Stimulated activated naive CD8-positive, alpha-beta T cell treated with anti-CD3 and anti-CD28 coated beads, Interleukin-15, Interleukin-2, amounts not matched to agents 100 ng/mL and 50 ng/mL, for 24 hours (primary cell): Measurements from ENCODE around the gene PIP4K2C.

Source experiments
- H3K27ac Mint-ChIP-seq: one replicate; pipeline ENCODE4 v1.8.0; 2021; ENCODE audit warnings: mild to moderate bottlenecking, mixed read lengths
- H3K27me3 Mint-ChIP-seq: one replicate; pipeline ENCODE4 v1.8.0; 2021; ENCODE audit warnings: mixed read lengths
- H3K36me3 Mint-ChIP-seq: one replicate; pipeline ENCODE4 v1.8.0; 2021; ENCODE audit warnings: low read depth, mixed read lengths
- H3K4me1 Mint-ChIP-seq: one replicate; pipeline ENCODE4 v1.8.0; 2021; ENCODE audit warnings: low read depth, mixed read lengths
- H3K4me3 Mint-ChIP-seq: one replicate; pipeline ENCODE4 v1.8.0; 2021; ENCODE audit warnings: mild to moderate bottlenecking, mixed read lengths
- H3K9me3 Mint-ChIP-seq: one replicate; pipeline ENCODE4 v1.8.0; 2021; ENCODE audit warnings: mixed read lengths

The PIP4K2C gene

DNA sequence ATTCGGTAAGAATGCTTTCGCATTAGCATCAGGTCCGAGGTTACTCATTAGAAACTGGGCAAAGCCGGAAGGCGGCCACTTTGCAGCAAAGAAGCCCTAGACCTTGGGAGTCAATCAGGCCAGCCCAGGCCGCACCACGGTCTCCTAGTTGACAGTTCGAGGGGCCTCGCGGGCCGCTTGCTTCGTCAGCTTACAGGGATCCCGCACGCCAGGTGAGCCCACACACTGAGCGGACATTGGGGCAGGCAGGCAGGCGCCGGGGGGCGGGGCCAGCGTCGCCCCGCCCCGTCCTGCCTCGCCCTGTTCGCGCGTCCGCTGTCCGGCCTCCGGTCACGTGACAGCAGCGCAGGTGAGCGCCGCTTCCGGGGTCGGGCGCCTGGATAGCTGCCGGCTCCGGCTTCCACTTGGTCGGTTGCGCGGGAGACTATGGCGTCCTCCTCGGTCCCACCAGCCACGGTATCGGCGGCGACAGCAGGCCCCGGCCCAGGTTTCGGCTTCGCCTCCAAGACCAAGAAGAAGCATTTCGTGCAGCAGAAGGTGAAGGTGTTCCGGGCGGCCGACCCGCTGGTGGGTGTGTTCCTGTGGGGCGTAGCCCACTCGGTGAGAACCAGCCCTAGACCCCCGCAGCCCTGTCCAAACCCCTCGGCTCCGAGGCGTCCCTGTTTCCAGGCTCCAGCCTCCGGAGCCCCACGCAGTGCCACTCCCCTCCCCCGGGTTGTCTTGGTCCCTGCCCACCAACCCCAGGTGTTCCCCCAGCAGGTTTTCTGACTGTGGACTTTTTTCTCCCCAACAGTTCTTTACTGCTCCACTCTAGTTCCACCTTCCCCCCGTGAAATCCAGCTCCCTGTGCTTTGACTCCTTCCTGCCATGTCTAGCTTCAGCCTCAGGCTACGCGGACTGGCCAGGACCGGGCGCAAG, at the start of gene PIP4K2C:
Gene PIP4K2C, plus strand, starts transcription at position 329 of the 918 bp plus-strand sequence. Its CDS starts 98 bp downstream, at position 427.
- Mint-ChIP-seq H3K9me3 (no peaks in the 10 kb centered on the region), H3K4me3 (peak within 1 kb of the TSS; percentile 89), H3K27ac (peak within 1 kb of the TSS; percentile 80), H3K27me3 (no peaks in the 10 kb centered on the region), H3K4me1 (peaks cover 19% of the 10 kb centered on the region), H3K36me3 (peaks cover 10% of the 10 kb centered on the region)

DNA sequence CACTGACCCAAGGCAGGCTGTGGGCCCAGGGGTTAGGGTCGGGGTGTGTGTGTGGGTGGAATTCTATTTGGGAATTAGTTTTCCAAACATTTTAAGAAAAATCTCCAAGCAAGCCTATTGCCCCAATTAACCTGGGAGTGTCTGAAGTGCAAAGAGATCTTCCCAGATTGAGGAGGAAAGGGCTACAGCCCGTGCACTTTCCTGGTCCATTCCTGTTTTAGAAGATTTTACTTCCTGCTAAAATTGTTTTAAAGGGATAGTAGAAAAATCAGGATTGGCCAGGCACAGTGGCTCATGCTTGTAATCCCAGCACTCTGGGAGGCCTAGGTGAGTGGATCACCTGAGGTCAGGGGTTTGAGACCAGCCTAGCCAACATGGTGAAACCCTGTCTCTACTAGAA, 49.3 kb upstream of the PIP4K2C start:
- Mint-ChIP-seq H3K36me3 (peaks cover 53% of the 10 kb centered on the region), H3K4me3 (no peak overlapping the region), H3K27ac (no peak overlapping the region), H3K9me3 (no peaks in the 10 kb centered on the region), H3K27me3 (no peaks in the 10 kb centered on the region), H3K4me1 (peaks cover 22% of the 10 kb centered on the region)

DNA sequence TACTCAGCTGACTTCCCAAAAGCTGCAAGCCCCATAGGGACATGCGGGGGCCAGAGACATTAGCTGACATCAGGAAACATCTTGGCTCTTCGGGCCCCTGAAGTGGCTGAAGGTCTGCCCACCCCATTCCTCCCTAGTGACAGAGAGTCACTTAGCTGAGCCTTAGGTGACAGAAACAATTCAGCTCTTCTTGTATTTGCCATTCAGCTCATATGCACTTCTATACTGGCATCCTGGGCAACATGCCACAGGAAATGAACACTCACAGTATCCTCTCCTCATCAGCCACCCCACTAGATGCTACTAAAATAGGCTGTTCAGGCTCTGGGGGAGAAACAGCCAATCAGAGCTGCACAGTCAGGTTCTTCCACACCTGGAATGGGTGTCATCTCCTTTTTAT, 47.4 kb upstream of the PIP4K2C start:
- Mint-ChIP-seq H3K27me3 (no peaks in the 10 kb centered on the region), H3K4me3 (no peak overlapping the region), H3K27ac (no peak overlapping the region), H3K36me3 (peaks cover 44% of the 10 kb centered on the region), H3K4me1 (peaks cover 30% of the 10 kb centered on the region), H3K9me3 (no peaks in the 10 kb centered on the region)

DNA sequence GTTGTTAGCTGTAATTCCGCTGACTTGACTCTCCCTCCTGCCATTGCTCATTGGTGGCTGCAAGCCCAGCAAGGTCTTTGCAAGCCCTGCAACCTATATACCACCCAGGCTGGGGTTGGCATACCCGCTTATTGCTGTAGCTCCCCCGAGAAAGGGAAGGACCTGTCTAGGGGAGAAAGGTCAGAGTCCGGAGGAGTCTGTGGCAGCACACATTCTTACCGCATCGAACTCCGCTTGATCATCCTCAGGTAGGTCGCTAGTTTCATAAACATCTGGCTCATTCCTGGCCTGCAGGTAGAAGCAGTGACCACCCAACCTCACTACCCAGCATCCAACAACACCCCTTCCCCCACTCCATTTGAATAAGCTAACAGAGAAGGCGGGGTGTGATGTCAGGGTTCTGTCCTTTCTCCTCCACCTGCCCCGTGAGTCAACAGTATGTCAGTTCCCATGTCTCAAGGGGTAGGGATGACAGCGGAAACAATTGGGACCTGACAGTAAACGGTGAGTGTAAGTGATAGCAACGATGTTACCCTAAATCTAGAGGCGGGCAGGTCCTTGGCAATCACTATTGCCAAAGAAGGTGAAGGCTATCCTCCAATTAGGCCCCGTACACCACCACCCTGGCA, 45.1 kb upstream of the PIP4K2C start:
- peaks cover 9% of the 10 kb centered on the region for H3K27me3 Mint-ChIP-seq
- H3K27ac Mint-ChIP-seq = peak overlapping the region; percentile 95
- peaks cover 38% of the 10 kb centered on the region for H3K4me1 Mint-ChIP-seq
- H3K36me3 Mint-ChIP-seq = peaks cover 25% of the 10 kb centered on the region
- H3K4me3 Mint-ChIP-seq = peak overlapping the region; percentile 95
- no peaks in the 10 kb centered on the region for H3K9me3 Mint-ChIP-seq

DNA sequence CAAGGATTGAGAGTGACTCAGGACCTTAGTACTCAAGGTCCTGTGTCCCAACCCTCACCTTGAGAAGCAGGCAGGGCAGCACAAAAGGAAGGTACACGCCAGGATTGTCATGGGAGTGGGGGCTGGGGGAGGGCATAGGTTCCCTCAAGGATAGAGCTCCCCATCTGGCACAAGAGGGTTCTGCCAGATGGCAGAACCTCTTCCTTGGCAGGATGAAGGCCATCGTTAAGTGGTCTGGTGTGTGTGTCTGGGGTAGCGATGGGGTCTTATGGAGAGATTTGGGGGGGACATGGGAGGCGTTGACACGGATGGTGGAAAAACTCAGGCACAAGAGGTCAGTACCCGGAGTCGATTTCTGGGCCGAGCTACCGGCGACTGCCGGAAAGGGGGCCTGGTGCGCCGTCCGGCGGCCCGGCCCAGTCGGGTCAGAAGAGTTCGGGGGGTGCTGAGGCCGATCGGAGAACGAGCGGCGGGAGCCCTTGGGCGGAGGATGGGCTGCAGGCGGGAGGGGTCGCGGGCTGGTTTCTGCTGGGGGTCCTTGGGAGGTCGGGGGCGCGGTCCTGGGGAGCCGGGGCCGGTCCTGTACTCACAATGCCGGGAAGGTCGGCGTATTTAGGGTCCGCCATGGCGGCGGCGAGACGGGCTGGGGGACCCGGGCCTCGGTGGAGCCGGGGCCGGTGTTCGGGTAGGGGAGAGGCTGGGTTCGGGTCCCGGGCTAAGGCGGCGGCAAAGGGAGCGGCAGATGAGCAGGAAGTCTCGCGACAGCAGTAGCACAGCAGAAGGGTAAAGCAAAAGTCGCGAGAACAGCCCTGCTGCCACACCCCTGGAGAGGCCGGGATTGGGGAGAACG, 44.3 kb upstream of the PIP4K2C start, which contains the start of gene DCTN2:
Gene DCTN2, minus strand, starts transcription at position 755 of the 850 bp plus-strand sequence. Its CDS starts 129 bp downstream, at position 626.
- H3K27ac Mint-ChIP-seq = peak within 1 kb of the TSS; percentile 95
- peaks cover 20% of the 10 kb centered on the region for H3K36me3 Mint-ChIP-seq
- peaks cover 9% of the 10 kb centered on the region for H3K27me3 Mint-ChIP-seq
- no peaks in the 10 kb centered on the region for H3K9me3 Mint-ChIP-seq
- H3K4me1 Mint-ChIP-seq = peaks cover 38% of the 10 kb centered on the region
- peak within 1 kb of the TSS; percentile 95 for H3K4me3 Mint-ChIP-seq

DNA sequence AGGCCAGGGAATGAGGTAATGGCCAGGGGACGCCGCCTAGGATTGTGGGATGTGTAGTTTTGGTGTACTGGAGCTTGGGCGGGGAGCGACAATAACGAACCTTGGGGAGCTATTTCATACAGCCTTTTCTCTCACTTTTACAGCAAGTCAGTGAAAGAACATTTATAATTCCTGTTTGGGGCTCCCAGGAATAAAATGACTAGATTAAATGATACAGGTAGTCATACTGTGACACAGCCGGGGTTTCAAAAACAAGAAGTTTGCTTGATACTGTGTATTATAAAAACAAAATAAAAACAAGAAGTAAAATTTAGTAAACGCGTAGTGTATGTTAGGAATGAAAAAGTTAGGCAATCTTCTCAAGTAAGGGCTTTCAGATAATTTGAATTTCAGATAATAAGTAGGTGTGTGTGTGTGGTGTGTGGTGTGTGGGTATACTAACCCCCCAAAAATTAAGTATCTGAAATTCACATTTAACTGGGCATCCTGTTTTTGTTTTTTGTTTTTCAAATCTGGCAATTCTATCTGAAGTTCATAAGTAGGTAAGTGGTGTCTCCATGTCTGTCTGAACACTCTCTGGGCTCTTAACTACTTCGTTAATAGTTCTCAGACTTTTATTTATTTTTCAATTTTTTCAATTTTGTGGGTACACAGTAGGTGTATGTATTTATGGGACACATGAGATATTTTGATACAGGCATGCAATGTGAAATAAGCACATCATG, 43.5 kb upstream of the PIP4K2C start:
- Mint-ChIP-seq H3K9me3 (no peaks in the 10 kb centered on the region), H3K36me3 (peaks cover 20% of the 10 kb centered on the region), H3K27ac (peak overlapping the region; percentile 45), H3K27me3 (peaks cover 9% of the 10 kb centered on the region), H3K4me3 (peak overlapping the region; percentile 95), H3K4me1 (peaks cover 38% of the 10 kb centered on the region)

DNA sequence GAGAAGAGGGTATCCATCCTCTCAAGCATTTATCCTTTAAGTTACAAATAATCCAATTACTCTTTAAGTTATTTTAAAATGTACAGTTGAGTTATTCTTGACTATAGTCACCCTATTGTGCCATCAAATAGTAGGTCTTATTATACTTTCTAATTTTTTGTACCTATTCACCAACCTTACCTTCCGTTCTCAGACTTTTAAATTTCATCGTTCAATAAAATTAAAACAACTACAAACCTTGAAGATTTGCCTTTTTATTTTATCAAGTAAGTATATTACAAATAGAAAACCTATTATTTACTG, 43.0 kb upstream of the PIP4K2C start:
- H3K27me3 Mint-ChIP-seq = peaks cover 9% of the 10 kb centered on the region
- no peak overlapping the region for H3K27ac Mint-ChIP-seq
- peaks cover 20% of the 10 kb centered on the region for H3K36me3 Mint-ChIP-seq
- H3K4me3 Mint-ChIP-seq = no peak overlapping the region
- no peaks in the 10 kb centered on the region for H3K9me3 Mint-ChIP-seq
- H3K4me1 Mint-ChIP-seq = peaks cover 38% of the 10 kb centered on the region

DNA sequence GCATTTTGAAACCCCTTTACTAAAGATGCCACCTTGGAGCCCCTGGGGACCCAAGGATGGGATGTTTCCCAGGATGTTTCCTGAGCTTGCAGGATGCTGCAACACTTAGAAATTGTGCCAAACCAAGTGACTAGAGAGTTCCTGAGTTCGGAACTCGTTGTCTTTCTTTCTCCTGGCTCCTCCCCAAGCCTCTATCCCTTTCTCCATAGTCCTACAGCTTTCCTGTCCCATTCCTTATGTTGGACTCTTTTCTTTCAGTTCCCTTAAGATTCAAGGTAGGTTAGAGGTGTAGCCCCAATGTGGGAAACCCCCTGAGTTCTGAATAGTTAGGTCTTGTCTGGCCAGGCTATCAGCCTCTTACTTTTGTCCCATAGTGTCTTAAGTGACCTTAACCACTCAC, 42.5 kb upstream of the PIP4K2C start:
- H3K4me3 Mint-ChIP-seq = no peak overlapping the region
- peaks cover 17% of the 10 kb centered on the region for H3K36me3 Mint-ChIP-seq
- peaks cover 36% of the 10 kb centered on the region for H3K4me1 Mint-ChIP-seq
- no peaks in the 10 kb centered on the region for H3K9me3 Mint-ChIP-seq
- H3K27ac Mint-ChIP-seq = no peak overlapping the region
- H3K27me3 Mint-ChIP-seq = peaks cover 9% of the 10 kb centered on the region

DNA sequence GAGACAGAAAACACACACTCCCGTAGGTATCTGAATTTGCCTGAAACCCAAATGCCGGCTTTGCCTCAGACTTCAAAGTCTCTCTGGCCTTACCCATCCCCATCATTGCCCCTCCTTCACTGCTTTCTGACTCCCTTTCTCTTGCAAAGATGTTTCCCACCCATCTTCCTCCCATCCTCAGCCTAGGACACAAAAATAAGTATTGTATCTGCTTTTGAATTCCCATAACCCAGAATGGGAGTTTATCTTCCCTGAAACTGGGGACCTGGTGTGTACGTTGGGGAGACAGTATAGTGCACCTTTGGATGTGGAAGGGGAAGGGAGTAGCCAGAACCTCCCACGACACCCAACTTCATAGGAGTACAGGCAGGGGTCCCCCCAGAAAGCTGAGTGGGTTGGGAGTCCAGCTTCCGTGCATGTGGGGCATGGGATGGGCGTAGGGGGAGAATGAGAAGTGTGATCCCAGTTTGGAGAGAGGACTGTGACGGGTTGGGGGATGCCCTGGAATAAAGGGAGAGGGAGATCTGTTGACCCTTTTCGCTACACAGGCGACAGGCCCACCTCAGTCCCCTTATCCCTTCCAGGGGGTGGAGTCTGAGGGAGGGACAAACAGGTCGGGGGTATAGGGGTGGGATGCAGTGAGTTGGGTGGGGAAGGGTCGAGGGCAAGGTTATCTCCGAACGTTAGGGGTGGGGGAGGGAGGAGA, 41.6 kb upstream of the PIP4K2C start:
- Mint-ChIP-seq H3K4me3 (peak overlapping the region; percentile 76), H3K4me1 (peaks cover 33% of the 10 kb centered on the region), H3K9me3 (no peaks in the 10 kb centered on the region), H3K27me3 (peaks cover 9% of the 10 kb centered on the region), H3K27ac (no peak overlapping the region), H3K36me3 (peaks cover 15% of the 10 kb centered on the region)

DNA sequence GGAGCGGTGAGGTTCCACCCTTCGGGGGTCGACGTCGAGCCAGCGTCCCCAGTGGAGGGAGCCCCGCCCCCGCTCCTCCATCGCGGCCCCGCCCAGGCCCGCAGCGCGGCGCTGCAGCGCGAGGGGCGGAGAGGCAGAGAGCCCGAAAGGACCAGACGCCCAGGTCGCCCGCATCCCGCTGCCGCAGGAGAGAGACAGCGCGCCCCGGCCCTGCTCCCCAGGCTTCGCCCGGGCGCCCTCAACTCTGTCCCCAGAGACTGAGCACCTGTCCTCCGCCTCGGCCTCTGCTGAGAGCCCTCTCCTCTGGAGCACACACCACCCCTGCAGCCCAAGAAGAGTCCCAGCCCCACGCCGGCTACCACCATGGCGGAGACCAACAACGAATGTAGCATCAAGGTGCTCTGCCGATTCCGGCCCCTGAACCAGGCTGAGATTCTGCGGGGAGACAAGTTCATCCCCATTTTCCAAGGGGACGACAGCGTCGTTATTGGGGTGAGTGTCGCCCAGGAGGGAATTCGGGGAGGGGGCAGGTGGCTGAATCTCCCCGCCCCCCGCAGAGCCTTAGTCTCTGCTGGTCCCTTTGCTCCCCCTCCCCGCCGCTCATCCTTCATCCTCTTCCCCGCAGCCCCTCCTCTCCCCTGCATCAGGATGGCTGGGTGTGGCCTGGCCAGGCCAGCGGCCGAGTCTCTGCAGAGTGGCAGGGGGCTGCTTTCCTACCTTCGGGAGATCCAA, 40.9 kb upstream of the PIP4K2C start, which contains the start of gene KIF5A:
Gene KIF5A, plus strand, starts transcription at position 136 of the 732 bp plus-strand sequence. Its CDS starts 228 bp downstream, at position 364.
- H3K27me3 Mint-ChIP-seq = peaks cover 9% of the 10 kb centered on the region
- H3K4me1 Mint-ChIP-seq = peaks cover 28% of the 10 kb centered on the region
- H3K36me3 Mint-ChIP-seq = peaks cover 10% of the 10 kb centered on the region
- no peaks in the 10 kb centered on the region for H3K9me3 Mint-ChIP-seq
- H3K4me3 Mint-ChIP-seq = peak within 1 kb of the TSS; percentile 76
- H3K27ac Mint-ChIP-seq = no peak within 1 kb of the TSS

DNA sequence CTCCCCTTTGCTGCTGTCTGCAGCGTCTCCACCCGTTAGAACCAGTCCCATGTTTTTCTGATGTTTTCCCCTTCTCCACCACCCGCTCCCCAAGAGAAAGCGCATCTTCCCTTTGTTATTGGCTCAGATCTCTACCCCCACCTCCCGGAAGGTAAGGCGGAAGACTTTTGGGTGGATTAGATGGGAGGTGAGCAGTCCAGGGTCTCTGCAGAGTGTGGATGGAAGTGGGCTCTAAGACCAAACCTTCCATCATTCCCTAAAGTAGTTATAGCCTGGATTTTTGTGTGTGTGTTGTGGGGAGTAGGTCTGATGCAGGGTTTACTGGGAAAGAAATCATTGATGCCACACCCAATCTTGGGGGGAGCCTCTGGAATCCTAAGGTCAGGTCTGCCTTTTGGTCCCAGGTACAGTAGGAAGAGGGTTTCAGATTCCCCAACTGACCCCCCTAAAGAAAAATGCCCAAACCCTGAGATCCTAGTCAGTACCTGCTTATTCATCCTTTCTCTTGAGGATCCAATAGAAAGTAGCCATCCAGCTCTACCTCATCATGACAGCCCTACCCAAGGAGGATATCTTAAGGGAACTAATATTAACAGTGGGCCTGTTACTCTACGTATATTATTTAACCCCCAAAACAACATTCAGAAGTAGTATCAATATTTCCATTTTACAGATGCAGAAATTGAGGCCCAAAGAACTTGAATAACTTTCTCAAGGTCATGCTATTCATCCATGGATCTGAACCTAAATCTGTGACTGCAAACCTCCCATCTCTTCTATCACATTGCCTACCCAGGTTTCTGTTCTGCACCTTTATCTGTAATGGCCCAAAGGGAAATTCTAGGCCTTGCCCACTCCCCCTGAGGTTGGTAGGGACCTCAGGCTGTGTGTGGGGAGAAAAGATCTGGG, 40.1 kb upstream of the PIP4K2C start:
- Mint-ChIP-seq H3K27ac (no peak overlapping the region), H3K9me3 (no peaks in the 10 kb centered on the region), H3K36me3 (peaks cover 3% of the 10 kb centered on the region), H3K27me3 (peaks cover 9% of the 10 kb centered on the region), H3K4me3 (peak overlapping the region; percentile 76), H3K4me1 (peaks cover 20% of the 10 kb centered on the region)

DNA sequence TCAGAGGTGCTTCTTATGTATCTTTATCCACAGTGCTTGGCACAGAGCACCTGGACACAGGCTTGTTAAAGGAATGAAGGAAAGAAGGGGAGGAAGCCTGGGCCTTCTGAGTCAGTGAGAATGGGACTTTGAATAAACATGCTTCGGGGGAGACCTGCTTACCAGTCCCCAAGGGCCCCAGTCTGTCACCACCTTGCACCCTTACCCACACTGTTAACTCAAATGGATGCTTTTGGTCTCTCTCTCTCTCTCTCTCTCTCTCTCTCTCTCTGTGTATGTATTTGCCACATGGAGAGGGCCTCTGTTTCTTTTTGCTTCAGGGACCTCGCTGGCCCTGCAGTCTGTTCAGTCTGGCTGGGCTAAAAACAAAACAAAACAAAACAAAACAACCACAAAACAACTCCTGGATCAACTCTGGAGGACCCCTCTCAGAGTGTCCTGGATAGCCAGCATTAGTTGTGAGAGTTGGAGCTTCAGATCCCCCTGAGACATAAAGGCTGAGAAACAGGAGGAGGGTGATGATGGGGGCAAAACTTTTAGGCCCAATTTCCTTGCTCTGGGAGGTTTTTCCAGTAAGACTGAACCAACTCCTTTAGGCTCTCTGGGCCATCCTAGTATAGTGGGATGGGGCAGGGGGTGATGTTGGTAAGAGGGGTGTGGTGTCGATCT, 39.2 kb upstream of the PIP4K2C start:
- Mint-ChIP-seq H3K27ac (no peak overlapping the region), H3K4me1 (peaks cover 16% of the 10 kb centered on the region), H3K4me3 (no peak overlapping the region), H3K27me3 (peaks cover 9% of the 10 kb centered on the region), H3K36me3 (no peaks in the 10 kb centered on the region), H3K9me3 (no peaks in the 10 kb centered on the region)
